Ishikawa (cell line): ENCODE results near the gene RIMBP2.

Experiments used
- EP300 ChIP-seq: IDR thresholded peaks from 2 replicates; pipeline ENCODE4 v1.6.1; 2012; ENCODE audit warnings: borderline replicate concordance
- RAD21 ChIP-seq: IDR thresholded peaks from 2 replicates; pipeline ENCODE4 v1.6.1; 2012; ENCODE audit warnings: low read depth
- TAF1 ChIP-seq: IDR thresholded peaks from 2 replicates; pipeline ENCODE4 v1.6.1; 2012; ENCODE audit warnings: low read depth, mild to moderate bottlenecking
- TF ChIP-seq, protein P1 (sequence below): IDR thresholded peaks from 2 replicates; pipeline ENCODE4 v1.6.1; 2012

DNA sequence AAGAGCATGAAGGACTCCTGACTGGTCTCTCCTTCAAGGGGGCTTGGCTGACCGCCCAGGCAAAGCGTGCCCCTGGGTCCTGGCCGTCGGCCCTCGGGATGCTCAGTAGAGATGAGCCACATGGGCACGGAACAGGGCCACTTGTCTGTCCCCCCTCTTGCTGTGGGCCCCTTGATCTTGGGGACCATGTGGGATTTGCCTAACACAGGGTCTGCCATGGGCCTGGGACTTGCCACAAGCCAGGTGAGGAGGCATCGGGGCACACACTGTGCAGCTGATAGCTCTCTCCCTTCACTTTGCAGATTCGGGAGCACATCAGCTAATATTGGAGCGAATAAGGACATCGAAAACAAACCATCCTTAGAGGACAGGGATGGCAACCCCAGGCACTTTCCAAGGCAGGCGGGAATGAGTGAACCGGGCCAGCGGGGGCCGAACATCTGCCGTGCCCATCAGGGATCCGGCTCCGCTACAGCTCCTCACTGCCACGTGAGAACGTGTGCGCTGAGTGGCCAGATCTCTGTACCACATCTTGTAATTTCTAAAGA lies 290.3 kb downstream of the RIMBP2 start:
- no peak for TF ChIP-seq TAF1
- TF ChIP-seq EP300: no peak
- no peak for TF ChIP-seq RAD21
- TF ChIP-seq, protein P1, sequence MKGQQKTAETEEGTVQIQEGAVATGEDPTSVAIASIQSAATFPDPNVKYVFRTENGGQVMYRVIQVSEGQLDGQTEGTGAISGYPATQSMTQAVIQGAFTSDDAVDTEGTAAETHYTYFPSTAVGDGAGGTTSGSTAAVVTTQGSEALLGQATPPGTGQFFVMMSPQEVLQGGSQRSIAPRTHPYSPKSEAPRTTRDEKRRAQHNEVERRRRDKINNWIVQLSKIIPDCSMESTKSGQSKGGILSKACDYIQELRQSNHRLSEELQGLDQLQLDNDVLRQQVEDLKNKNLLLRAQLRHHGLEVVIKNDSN: no peak
